Hepatocyte (in vitro differentiated cells): ENCODE results near the gene ETV3. TPM values are rescaled to one million over a fixed set of nuclear protein-coding genes. Genes with fewer than 3 reads are reported as not detected.

Experiments used
- DNase-seq: peaks from one replicate; pipeline ENCODE4 v3.0.0-alpha.2; 2016; ENCODE audit warnings: low spot score
- H2AFZ ChIP-seq: fragments of 200-600 bp; sonication (generic); 2 replicates; pipeline ENCODE4 v1.6.0; 2016; ENCODE audit warnings: antibody characterized with exemption, mild to moderate bottlenecking
- H3K27ac ChIP-seq: fragments of 200-600 bp; sonication (generic); 2 replicates; pipeline ENCODE4 v1.5.1; 2016; ENCODE audit warnings: mild to moderate bottlenecking
- H3K27me3 ChIP-seq: fragments of 200-600 bp; sonication (generic); 2 replicates; pipeline ENCODE4 v1.6.1; 2016
- H3K36me3 ChIP-seq: fragments of 200-600 bp; sonication (generic); replicated peaks from 2 replicates; pipeline ENCODE4 v1.5.1; 2016; ENCODE audit warnings: low read depth; ENCODE audit not compliant: insufficient read depth
- H3K4me1 ChIP-seq: fragments of 200-600 bp; sonication (generic); 2 replicates; pipeline ENCODE4 v1.5.1; 2016; ENCODE audit warnings: mild to moderate bottlenecking, moderate library complexity; ENCODE audit not compliant: insufficient read depth
- H3K4me2 ChIP-seq: fragments of 200-600 bp; sonication (generic); 2 replicates; pipeline ENCODE4 v1.6.0; 2016
- H3K4me3 ChIP-seq: fragments of 200-600 bp; sonication (generic); 2 replicates; pipeline ENCODE4 v1.5.1; 2016; ENCODE audit warnings: mild to moderate bottlenecking
- H3K79me2 ChIP-seq: fragments of 200-600 bp; sonication (generic); 2 replicates; pipeline ENCODE4 v1.6.0; 2017; ENCODE audit warnings: mild to moderate bottlenecking
- H3K9me2 ChIP-seq: fragments of 200-600 bp; sonication (generic); replicated peaks from 2 replicates; pipeline ENCODE4 v1.6.0; 2017; ENCODE audit warnings: mild to moderate bottlenecking; ENCODE audit not compliant: insufficient read depth
- H3K9me3 ChIP-seq: fragments of 200-600 bp; sonication (generic); 2 replicates; pipeline ENCODE4 v1.5.1; 2016; ENCODE audit warnings: low read depth, mild to moderate bottlenecking
- H4K20me1 ChIP-seq: fragments of 200-600 bp; sonication (generic); 2 replicates; pipeline ENCODE4 v1.6.0; 2016; ENCODE audit warnings: mild to moderate bottlenecking; ENCODE audit not compliant: insufficient read depth, poor library complexity, severe bottlenecking
- CTCF ChIP-seq: fragments of 200-600 bp; sonication (generic); IDR thresholded peaks from 2 replicates; pipeline ENCODE4 v1.5.1; 2016; ENCODE audit warnings: antibody characterized with exemption, mild to moderate bottlenecking; ENCODE audit not compliant: poor library complexity
- EZH2 ChIP-seq: fragments of 200-600 bp; sonication (generic); IDR thresholded peaks from 2 replicates; pipeline ENCODE4 v1.6.1; 2016; ENCODE audit warnings: antibody characterized with exemption, mild to moderate bottlenecking, borderline replicate concordance
- EZH2phosphoT487 ChIP-seq: fragments of 200-600 bp; sonication (generic); IDR thresholded peaks from one replicate; pipeline ENCODE4 v1.6.1; 2018; ENCODE audit warnings: antibody characterized with exemption, mild to moderate bottlenecking, low read depth, moderate library complexity; ENCODE audit not compliant: unreplicated experiment, severe bottlenecking
- WGBS: methylation state at CpG from one replicate; pipeline ENCODE4 v1.1.6; 2016; ENCODE audit warnings: low lambda C conversion rate; ENCODE audit errors: missing lambda C conversion rate; 5-methylcytosine and 5-hydroxymethylcytosine counted together
- polyA plus RNA-seq: library from polyadenylated mRNA; unstranded; fragments of >200 nt; fragmentation: Nextera tagmentation; extraction: Ambion mirVana; gene quantifications from 2 replicates; pipeline ENCODE4 v1.2.1, GENCODE V29; 2016
- total RNA-seq: library from RNA; depleted of rRNA; stranded (reverse); fragments of >200 nt; gene quantifications from 2 replicates; pipeline ENCODE4 v1.2.3, GENCODE V29; 2014

Gene ETV3
- total and polyA plus RNA-seq, 2 experiments from 2014 or later: 8.4 to 17.6 TPM

- Histone ChIP-seq H3K9me3 (no peaks in the 10 kb centered on the region), H3K27ac (no peak overlapping the region), H3K4me2 (no peak overlapping the region), H3K79me2 (no peaks in the 10 kb centered on the region), H3K4me3 (no peak overlapping the region), H3K27me3 (peaks cover 36% of the 10 kb centered on the region), H3K9me2 (no peaks in the 10 kb centered on the region), H4K20me1 (no peaks in the 10 kb centered on the region), H2AFZ (no peak overlapping the region), H3K36me3 (no peaks in the 10 kb centered on the region), H3K4me1 (no peaks in the 10 kb centered on the region)
- DNase-seq: no peak
- no peak for TF ChIP-seq EZH2phosphoT487
- TF ChIP-seq EZH2: no peak
- no peak for TF ChIP-seq CTCF
- WGBS: 83% methylated on average over 3 of the region's 3 CpGs
Measured at GRCh38 chr1:157110686-157111085, 27.5 kb downstream of the ETV3 start.

GRCh38 chr1:157110003-157110402, 28.2 kb downstream of the ETV3 start:
- H3K9me3 ChIP-seq: no peaks in the 10 kb centered on the region
- H3K9me2 ChIP-seq: no peaks in the 10 kb centered on the region
- no peaks in the 10 kb centered on the region for H3K36me3 ChIP-seq
- no peak for DNase-seq
- H4K20me1 ChIP-seq: no peaks in the 10 kb centered on the region
- no peak overlapping the region for H3K4me3 ChIP-seq
- TF ChIP-seq CTCF (no peak), EZH2 (no peak), EZH2phosphoT487 (no peak)
- no peak overlapping the region for H3K4me2 ChIP-seq
- no peak overlapping the region for H3K27ac ChIP-seq
- no peak overlapping the region for H2AFZ ChIP-seq
- WGBS: 88% methylated on average over 6 of the region's 6 CpGs
- H3K27me3 ChIP-seq: peaks cover 36% of the 10 kb centered on the region
- no peaks in the 10 kb centered on the region for H3K79me2 ChIP-seq
- no peaks in the 10 kb centered on the region for H3K4me1 ChIP-seq

GRCh38 chr1:157108448-157108847, 29.7 kb downstream of the ETV3 start:
- Histone ChIP-seq H3K27ac (no peak overlapping the region), H3K4me1 (no peaks in the 10 kb centered on the region), H3K79me2 (no peaks in the 10 kb centered on the region), H3K36me3 (no peaks in the 10 kb centered on the region), H3K4me2 (no peak overlapping the region), H3K9me3 (no peaks in the 10 kb centered on the region), H2AFZ (no peak overlapping the region), H4K20me1 (no peaks in the 10 kb centered on the region), H3K4me3 (no peak overlapping the region), H3K27me3 (peaks cover 36% of the 10 kb centered on the region), H3K9me2 (no peaks in the 10 kb centered on the region)
- no peak for DNase-seq
- TF ChIP-seq EZH2phosphoT487 (no peak), CTCF (no peak), EZH2 (no peak)
- 81% methylated on average over 6 of the region's 6 CpGs for WGBS

GRCh38 chr1:157107702-157108101, 30.5 kb downstream of the ETV3 start:
- Histone ChIP-seq H3K36me3 (no peaks in the 10 kb centered on the region), H3K4me1 (no peaks in the 10 kb centered on the region), H4K20me1 (no peaks in the 10 kb centered on the region), H3K4me2 (no peak overlapping the region), H3K27me3 (peaks cover 31% of the 10 kb centered on the region), H3K9me2 (no peaks in the 10 kb centered on the region), H3K4me3 (no peak overlapping the region), H3K9me3 (no peaks in the 10 kb centered on the region), H2AFZ (no peak overlapping the region), H3K27ac (no peak overlapping the region), H3K79me2 (no peaks in the 10 kb centered on the region)
- WGBS: 39% methylated on average over 19 of the region's 19 CpGs
- TF ChIP-seq CTCF (no peak), EZH2 (no peak), EZH2phosphoT487 (no peak)
- no peak for DNase-seq
